HK-2 (cell line): Measurements from ENCODE around the gene WASHC4.
A peak's percentile ranks its signal among the peaks of the same experiment; 100 is the strongest.
"Not testable (repeated sequence)": the region's sequence is repeated elsewhere in the genome, so short reads cannot be mapped to it uniquely, and the experiment has no call there.

Experiments used
- DNase-seq: peaks from one replicate; pipeline ENCODE4 v3.0.0-alpha.2; 2018; ENCODE audit not compliant: unreplicated experiment

Gene WASHC4

GRCh38 chr12:105167346-105167745 is 59.8 kb downstream of the WASHC4 start:
- DNase-seq = no peak

DNA sequence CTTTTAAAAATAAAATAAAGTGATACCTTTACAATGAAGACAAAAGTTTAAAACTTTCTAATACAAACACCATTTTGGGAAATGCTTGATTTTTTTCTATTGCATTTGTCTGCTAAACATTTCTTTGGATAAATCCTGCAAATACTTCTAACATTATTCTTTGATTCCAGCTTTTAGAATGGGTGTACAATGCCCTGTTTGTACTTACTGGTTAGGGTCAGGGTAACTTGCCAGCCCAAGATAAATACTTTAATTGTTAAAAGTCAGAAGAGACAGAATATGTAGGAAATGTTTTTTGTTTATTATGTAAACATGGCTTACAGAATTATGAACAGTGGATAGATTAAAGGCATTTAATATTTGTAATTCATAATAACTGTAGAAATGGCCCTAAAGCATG is 60.5 kb downstream of the WASHC4 start:
- DNase-seq = no peak

DNA sequence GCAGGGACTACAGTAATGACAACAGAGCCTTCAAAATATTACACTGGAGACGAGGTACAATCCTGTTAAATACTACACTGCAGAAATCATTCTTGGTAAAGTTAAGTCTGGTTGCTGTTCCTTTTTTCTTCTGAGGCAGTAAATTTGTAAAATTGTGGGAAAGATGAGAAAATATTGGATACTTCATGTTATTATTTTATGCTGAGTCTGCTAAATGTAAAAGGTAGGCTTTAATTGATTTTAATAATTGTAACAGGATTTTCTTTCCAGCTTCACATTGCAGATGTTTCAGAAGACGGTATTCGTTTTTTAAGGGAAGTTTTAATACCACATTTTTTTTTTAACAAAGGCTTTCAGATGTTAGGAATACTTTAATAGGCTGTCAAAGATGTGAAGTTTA is 62.6 kb downstream of the WASHC4 start:
- DNase-seq = no peak

GRCh38 chr12:105171691-105172436 is 64.3 kb downstream of the WASHC4 start:
- DNase-seq = no peak

DNA sequence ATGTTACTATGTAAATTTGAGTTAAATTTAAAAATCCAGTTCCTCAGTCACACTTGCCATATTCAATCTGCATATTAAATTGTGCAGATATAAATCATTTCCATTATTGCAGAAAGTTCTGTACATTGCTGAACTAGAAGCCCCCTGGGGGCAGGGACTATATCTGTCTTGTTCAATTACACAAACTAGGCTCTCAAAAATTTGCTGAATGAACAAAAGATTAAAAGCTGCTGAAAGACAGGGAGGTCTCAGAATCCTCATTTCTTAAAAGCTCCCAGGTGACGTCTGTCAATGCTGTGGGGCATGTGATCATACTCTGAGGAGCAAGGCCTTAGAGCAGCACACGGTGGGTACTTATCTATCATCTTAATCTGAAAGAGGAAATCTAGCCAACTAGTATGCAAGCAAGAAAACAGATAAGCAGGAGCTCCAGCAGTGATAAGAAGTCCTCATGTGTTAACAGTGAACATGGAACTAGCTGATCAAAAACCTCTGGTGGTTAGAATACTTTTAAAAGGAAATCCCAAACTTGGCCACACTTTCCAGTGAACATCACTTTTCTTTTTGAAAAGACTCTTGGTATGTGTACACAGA is 68.0 kb downstream of the WASHC4 start:
- DNase-seq = no peak

- DNase-seq = no peak
Observed at GRCh38 chr12:105177208-105177607, 69.7 kb downstream of the WASHC4 start.

GRCh38 chr12:105179114-105179513 is 71.6 kb downstream of the WASHC4 start:
- not testable (repeated sequence) for DNase-seq

GRCh38 chr12:105183406-105183805 is 75.9 kb downstream of the WASHC4 start:
- DNase-seq = not testable (repeated sequence)

DNA sequence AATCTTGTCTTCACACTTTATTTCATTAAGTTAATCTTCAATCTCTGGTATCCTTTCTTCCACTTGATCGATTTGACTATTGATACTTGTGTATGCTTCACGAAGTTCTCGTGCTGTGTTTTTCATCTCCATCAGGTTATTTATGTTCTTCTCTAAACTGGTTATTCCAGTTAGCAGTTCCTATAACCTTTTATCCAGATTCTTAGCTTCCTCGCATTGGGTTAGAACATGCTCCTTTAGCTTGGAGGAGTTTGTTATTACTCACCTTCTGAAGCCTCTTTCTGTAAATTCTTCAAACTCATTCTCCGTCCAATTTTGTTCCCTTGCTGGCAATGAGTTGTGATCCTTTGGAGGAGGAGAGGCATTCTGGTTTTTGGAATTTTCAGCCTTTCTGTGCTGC is 76.4 kb downstream of the WASHC4 start:
- not testable (repeated sequence) for DNase-seq

GRCh38 chr12:105189293-105189692 is 81.8 kb downstream of the WASHC4 start:
- no peak for DNase-seq

DNA sequence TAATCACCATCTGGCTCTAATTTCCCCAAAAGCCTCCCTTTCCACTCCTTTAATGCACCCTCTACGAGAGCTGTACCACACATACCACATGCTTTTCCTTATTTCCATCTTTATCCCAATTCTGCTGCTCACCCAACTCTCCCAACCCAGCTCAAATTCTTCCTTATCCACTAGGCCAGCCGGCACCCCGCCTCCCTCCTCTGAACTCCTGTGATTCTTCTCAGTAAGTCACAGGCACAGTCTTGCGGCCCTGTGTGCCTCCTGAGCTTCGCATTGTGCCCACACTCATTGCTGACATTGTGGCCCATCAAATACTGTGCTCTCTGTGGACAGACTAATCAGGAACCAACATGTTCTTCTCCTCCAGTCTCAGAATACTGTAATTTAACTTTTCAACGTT is 83.0 kb downstream of the WASHC4 start:
- DNase-seq = no peak

GRCh38 chr12:105192624-105193225 is 85.2 kb downstream of the WASHC4 start:
- no peak for DNase-seq

- DNase-seq = no peak
Observed at GRCh38 chr12:105194947-105195346, 87.4 kb downstream of the WASHC4 start.

GRCh38 chr12:105196090-105196489 is 88.6 kb downstream of the WASHC4 start:
- no peak for DNase-seq

- DNase-seq = no peak
Observed at GRCh38 chr12:105198961-105199360, 91.4 kb downstream of the WASHC4 start.

DNA sequence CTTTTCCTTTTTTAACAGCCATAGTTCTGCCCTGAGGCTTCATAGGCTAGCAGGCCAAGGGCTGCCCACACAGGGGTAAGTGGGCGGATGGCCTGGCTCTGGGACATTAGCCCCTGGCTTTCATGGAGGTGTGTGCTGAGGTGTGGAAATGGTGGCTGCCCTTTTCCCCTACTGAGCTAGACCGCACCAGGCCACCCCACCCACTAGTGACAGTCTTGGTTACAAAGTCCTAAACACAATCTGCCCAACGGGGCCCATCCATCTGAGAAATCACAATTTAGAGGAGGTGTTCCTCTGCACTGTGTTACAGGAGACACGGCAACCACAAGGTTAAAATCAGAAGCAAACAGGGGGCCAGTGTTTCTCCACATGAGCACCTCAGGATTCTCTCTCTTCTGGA is 92.9 kb downstream of the WASHC4 start:
- DNase-seq = no peak

- no peak for DNase-seq
Observed at GRCh38 chr12:105201299-105201698, 93.8 kb downstream of the WASHC4 start.

GRCh38 chr12:105202202-105202601 is 94.7 kb downstream of the WASHC4 start:
- no peak for DNase-seq

DNA sequence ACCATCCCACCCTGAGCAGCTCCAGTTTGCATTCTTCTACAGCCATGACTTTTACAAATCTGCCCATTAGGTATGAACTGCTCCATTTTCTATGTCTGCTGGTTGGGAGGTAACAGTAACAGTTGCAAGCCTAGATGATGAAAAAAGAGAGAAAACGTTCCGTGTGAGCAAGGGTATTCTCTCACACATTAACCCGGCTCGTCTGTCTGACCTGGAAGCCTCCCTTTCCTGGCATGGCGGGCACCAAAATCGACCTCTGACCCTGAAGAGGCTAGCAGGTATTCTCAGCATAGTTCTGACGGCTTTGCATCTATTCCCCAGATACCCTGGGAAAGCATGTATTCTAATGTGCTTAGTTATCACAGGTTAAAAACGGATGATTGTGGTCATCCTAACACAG is 96.6 kb downstream of the WASHC4 start:
- no peak for DNase-seq

- DNase-seq = peak; percentile 25
Observed at GRCh38 chr12:105204916-105205315, 97.4 kb downstream of the WASHC4 start.

GRCh38 chr12:105205322-105206048 is 98.0 kb downstream of the WASHC4 start:
- no peak for DNase-seq

GRCh38 chr12:105206686-105207374 is 99.3 kb downstream of the WASHC4 start:
- no peak for DNase-seq
